Suprapubic skin (tissue), 4 donors: Measurements from ENCODE around the gene PRMT1.

Experiments
- CTCF ChIP-seq, 2 donors: fragments of 200-600 bp in 1 of 2; fragments of 450-650 bp in 1 of 2; sonication (generic) in 1 of 2; IDR thresholded peaks; one replicate each; pipeline ENCODE4 v1.5.1; 2016 to 2019; ENCODE audit warnings: antibody characterized with exemption in 2 of 2, mild to moderate bottlenecking in 1 of 2, moderate library complexity in 1 of 2
- POLR2A ChIP-seq, 2 donors: fragments of 450-650 bp; IDR thresholded peaks; one replicate each; pipeline ENCODE4 v1.6.1; 2017; ENCODE audit warnings: antibody characterized with exemption in 2 of 2, mild to moderate bottlenecking in 2 of 2, moderate library complexity in 2 of 2
- POLR2AphosphoS5 ChIP-seq, 3 donors: sonication (generic); formaldehyde crosslinking; IDR thresholded peaks; one replicate each; pipeline ENCODE4 v1.6.1; 2017; ENCODE audit warnings: antibody characterized with exemption in 3 of 3

- no peak for TF ChIP-seq CTCF (IDR thresholded peaks at IDR 0.05)
- TF ChIP-seq POLR2AphosphoS5 (IDR thresholded peaks at IDR 0.05), result peak; percentile 35 to 98 (median 57)
- peak in 1 of 2 donors; percentile 82 for TF ChIP-seq POLR2A (IDR thresholded peaks at IDR 0.05)
Observed at GRCh38 chr19:49641688-49642491, 35.2 kb upstream of the PRMT1 start, which contains the start of gene SCAF1.
